Testis (tissue), 3 donors: ENCODE results near the gene TUT7. TPM values are rescaled to one million over a fixed set of nuclear protein-coding genes. Genes with fewer than 3 reads are reported as not detected.
"Not testable (repeated sequence)": the region's sequence is repeated elsewhere in the genome, so short reads cannot be mapped to it uniquely, and the experiment has no call there.

Experiments
- DNase-seq: peaks from one replicate; pipeline ENCODE4 v3.0.0-alpha.2; 2019
- H3K27ac ChIP-seq, 2 donors: fragments of 200-600 bp; sonication (generic); one replicate each; pipeline ENCODE4 v1.5.1; 2019
- H3K27me3 ChIP-seq: fragments of 200-600 bp; sonication (generic); one replicate; pipeline ENCODE4 v1.5.1; 2019
- H3K36me3 ChIP-seq: fragments of 200-600 bp; sonication (generic); one replicate; pipeline ENCODE4 v1.5.1; 2017; ENCODE audit warnings: low read depth; ENCODE audit errors: missing control alignments
- H3K4me1 ChIP-seq: fragments of 200-600 bp; sonication (generic); one replicate; pipeline ENCODE4 v1.5.1; 2019
- H3K4me3 ChIP-seq, 2 donors: fragments of 200-600 bp; sonication (generic); one replicate each; pipeline ENCODE4 v1.5.1; 2017 to 2019
- H3K9me3 ChIP-seq: fragments of 200-600 bp; sonication (generic); one replicate; pipeline ENCODE4 v1.5.1; 2017
- POLR2A ChIP-seq: fragments of 450-650 bp; IDR thresholded peaks from one replicate; pipeline ENCODE4 v1.6.1; 2017; ENCODE audit warnings: antibody characterized with exemption, mild to moderate bottlenecking, moderate library complexity
- WGBS, 2 donors: methylation state at CpG; one replicate each; pipeline ENCODE4 v1.1.5; 2018; 5-methylcytosine and 5-hydroxymethylcytosine counted together
- intact Hi-C: fragments of 100-400 bp; cut with DNase I; formaldehyde crosslinking; loops from one replicate; pipeline ENCODE4 v1.15.1; 2023; ENCODE audit warnings: low total_unique reads
- polyA plus RNA-seq: library from polyadenylated mRNA; stranded (reverse); fragments of 350-450 nt; fragmentation: Illumina TruSeq; extraction: RNeasy Lipid Tissue Mini Kit (QIAGEN cat#74804); gene quantifications from one replicate; pipeline ENCODE4 v1.2.3, GENCODE V29; 2014; ENCODE audit warnings: low read depth, low replicate concordance; ENCODE audit not compliant: insufficient read depth
- total RNA-seq, 2 donors: library from RNA; depleted of rRNA; stranded (reverse); fragments of >200 nt; gene quantifications; one replicate each; pipeline ENCODE4 v1.2.3, GENCODE V29; 2016
- TF ChIP-seq, protein P1 (sequence below), 3 experiments: fragments of 450-650 bp in 2 of 3; fragments of 200-600 bp in 1 of 3; sonication (generic) in 1 of 3; IDR thresholded peaks; one replicate each; pipeline ENCODE4 v1.5.1; 2016 to 2019; ENCODE audit warnings: antibody characterized with exemption in 3 of 3, mild to moderate bottlenecking in 2 of 3, moderate library complexity in 1 of 3

The TUT7 gene
- total and polyA plus RNA-seq, 3 donors from 2014 or later: 18.7 to 53.4 (median 40.0) TPM

DNA sequence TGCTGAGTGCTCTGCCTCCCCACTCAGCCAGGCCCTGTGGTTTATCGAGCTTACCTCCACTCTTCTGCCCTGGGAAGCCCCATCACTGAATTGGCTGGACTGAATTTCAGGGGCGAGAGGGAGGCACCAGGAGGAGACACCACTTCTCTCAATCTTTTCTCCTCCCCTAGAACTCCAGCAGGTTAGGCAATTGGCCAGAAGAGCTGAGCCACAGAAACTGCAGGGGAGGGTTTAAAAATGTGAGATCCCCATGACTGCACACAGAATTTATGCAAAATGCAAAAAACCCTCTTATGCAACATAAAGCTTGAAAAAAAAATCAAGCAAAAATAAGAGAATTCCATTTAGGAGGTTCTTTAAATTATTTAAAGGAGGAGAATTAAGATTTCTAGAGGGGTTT is 29.9 kb downstream of the TUT7 start:
- Histone ChIP-seq H3K9me3 (no peaks in the 10 kb centered on the region), H3K4me1 (no peaks in the 10 kb centered on the region), H3K27me3 (no peaks in the 10 kb centered on the region), H3K36me3 (no peaks in the 10 kb centered on the region), H3K27ac (no peak overlapping the region), H3K4me3 (no peak overlapping the region)
- TF ChIP-seq, protein P1, sequence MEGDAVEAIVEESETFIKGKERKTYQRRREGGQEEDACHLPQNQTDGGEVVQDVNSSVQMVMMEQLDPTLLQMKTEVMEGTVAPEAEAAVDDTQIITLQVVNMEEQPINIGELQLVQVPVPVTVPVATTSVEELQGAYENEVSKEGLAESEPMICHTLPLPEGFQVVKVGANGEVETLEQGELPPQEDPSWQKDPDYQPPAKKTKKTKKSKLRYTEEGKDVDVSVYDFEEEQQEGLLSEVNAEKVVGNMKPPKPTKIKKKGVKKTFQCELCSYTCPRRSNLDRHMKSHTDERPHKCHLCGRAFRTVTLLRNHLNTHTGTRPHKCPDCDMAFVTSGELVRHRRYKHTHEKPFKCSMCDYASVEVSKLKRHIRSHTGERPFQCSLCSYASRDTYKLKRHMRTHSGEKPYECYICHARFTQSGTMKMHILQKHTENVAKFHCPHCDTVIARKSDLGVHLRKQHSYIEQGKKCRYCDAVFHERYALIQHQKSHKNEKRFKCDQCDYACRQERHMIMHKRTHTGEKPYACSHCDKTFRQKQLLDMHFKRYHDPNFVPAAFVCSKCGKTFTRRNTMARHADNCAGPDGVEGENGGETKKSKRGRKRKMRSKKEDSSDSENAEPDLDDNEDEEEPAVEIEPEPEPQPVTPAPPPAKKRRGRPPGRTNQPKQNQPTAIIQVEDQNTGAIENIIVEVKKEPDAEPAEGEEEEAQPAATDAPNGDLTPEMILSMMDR (IDR thresholded peaks at IDR 0.05): no peak
- TF ChIP-seq POLR2A: no peak
- no peak for DNase-seq
- 76 to 87% methylated on average over 2 of the region's 2 CpGs for WGBS, 2 donors
- intact Hi-C loops: no loop called here

DNA sequence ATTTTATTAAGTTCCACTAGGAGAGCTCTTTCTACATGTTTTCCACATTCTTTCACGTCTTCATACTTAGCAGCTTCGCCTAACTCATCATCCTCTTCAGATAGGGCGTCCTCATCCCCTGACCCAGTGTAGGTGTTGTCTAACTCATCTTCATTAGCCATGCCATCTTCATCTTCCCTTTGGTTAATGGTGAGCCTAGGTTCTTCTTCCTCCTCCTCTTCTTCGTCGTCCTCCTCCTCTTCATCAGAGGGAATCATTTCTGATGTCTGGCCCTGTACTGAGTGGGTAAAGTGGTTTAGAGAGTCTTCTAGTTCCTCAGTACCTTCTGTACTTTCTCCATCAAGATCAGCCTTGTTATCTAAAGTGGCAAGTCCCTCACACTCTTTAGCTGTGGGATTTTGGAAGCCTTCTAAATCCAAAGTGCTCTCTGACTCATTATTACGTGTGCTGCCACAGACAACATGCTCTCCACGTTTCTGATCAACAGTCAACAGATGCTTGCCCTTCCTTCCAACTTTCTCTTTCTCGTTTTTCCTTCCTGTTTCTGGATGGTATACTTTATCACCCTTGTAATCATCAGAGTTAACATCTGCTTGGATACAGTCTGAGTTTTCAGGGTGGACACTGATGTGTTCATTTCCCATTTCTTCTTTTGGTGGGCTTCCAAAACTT is 31.1 kb downstream of the TUT7 start:
- DNase-seq: no peak
- no peaks in the 10 kb centered on the region for H3K36me3 ChIP-seq
- H3K4me1 ChIP-seq: no peaks in the 10 kb centered on the region
- TF ChIP-seq, protein P1 (IDR thresholded peaks at IDR 0.05): no peak
- TF ChIP-seq POLR2A: no peak
- H3K9me3 ChIP-seq: no peaks in the 10 kb centered on the region
- no peak overlapping the region for H3K4me3 ChIP-seq
- H3K27me3 ChIP-seq: no peaks in the 10 kb centered on the region
- 82 to 86% methylated on average over 8 of the region's 8 CpGs for WGBS, 2 donors
- intact Hi-C loops: no loop called here
- H3K27ac ChIP-seq: no peak overlapping the region

DNA sequence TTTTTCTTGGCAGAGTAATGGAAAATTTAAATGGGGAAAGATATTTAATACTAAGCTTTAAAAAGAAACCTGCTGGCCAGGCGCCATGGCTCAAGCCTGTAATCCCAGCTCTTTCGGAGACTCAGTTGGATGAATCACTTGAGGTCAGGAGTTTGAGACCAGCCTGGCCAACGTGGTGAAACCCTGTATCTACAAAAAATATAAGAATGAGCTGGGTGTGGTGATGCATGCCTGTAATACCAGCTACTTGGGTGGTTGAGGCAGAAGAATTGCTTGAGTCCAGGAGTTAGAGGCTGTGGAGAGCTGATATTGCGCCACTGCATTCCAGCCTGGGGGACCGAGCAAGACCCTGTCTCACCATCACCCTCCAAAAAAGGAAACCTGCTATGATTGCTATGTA is 32.8 kb downstream of the TUT7 start:
- intact Hi-C loops: no loop called here
- TF ChIP-seq POLR2A: no peak
- TF ChIP-seq, protein P1 (IDR thresholded peaks at IDR 0.05): no peak
- H3K4me3 ChIP-seq: no peak overlapping the region
- H3K36me3 ChIP-seq: no peaks in the 10 kb centered on the region
- no peak overlapping the region for H3K27ac ChIP-seq
- DNase-seq: no peak
- H3K9me3 ChIP-seq: no peaks in the 10 kb centered on the region
- H3K27me3 ChIP-seq: no peaks in the 10 kb centered on the region
- H3K4me1 ChIP-seq: no peaks in the 10 kb centered on the region
- WGBS, 2 donors: 83 to 86% methylated on average over 5 of the region's 5 CpGs

DNA sequence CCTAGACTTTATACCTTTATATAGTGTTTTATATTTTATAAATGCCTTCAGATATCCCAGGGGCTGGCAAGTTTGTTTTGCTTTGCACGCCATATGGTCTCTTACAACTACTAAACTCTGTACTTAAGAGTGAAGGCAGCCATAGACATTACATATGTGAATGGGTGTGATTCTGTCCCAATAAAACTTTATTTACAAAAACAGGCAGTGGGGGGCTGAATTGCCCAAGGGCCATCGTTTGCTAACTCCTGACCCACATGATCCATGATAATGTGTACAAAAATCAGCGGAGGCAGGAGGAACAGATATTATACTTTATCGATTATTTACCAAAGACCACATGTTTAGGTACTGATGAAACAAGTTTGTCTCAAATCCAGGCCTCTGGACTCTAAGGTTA is 36.0 kb downstream of the TUT7 start:
- intact Hi-C loops: no loop called here
- H3K27ac ChIP-seq: no peak overlapping the region
- no peaks in the 10 kb centered on the region for H3K36me3 ChIP-seq
- no peak overlapping the region for H3K4me3 ChIP-seq
- WGBS, 2 donors: 86 to 96% methylated on average over 4 of the region's 4 CpGs
- no peaks in the 10 kb centered on the region for H3K4me1 ChIP-seq
- DNase-seq: no peak
- no peak for TF ChIP-seq POLR2A
- TF ChIP-seq, protein P1 (IDR thresholded peaks at IDR 0.05): no peak
- H3K9me3 ChIP-seq: no peaks in the 10 kb centered on the region
- no peaks in the 10 kb centered on the region for H3K27me3 ChIP-seq

DNA sequence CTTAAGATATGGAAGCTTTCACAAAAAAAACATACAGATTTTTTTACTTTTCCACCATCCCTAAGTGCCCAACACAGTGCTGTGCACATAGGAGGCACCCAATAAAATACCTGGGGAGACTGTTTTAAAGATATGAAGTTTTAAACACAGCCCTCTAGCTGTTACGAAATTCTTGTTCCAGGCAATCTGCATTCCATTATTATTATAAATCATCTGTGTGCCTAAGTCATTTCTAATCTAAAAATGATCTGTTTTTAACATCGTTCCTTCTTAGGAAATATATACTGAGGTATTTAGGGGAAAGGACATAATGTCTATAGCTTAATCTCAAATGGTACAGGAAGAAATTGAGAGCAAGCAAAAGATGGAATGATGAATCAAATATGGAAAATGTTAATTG is 39.1 kb downstream of the TUT7 start:
- no peaks in the 10 kb centered on the region for H3K36me3 ChIP-seq
- no peak overlapping the region for H3K27ac ChIP-seq
- H3K27me3 ChIP-seq: no peaks in the 10 kb centered on the region
- DNase-seq: no peak
- intact Hi-C loops: no loop called here
- H3K4me1 ChIP-seq: no peaks in the 10 kb centered on the region
- TF ChIP-seq, protein P1 (IDR thresholded peaks at IDR 0.05): no peak
- no peak for TF ChIP-seq POLR2A
- H3K9me3 ChIP-seq: no peaks in the 10 kb centered on the region
- H3K4me3 ChIP-seq: no peak overlapping the region
- WGBS, 2 donors: 36 to 76% methylated on average over 2 of the region's 2 CpGs

DNA sequence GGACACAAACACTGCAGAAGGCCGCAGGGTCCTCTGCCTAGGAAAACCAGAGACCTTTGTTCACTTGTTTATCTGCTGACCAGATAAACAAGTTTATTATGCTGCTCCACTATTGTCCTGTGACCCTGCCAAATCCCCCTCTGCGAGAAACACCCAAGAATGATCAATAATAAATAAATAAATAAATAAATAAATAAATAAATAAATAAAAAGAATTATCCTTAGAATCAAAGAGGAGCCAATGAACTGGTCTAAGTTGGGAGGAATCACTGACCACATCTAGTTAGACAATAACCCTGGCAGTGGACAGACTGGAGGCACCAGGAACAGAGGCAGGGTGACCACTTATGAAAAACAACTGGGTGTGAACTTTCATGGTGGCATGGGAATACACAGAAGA is 41.3 kb downstream of the TUT7 start:
- H3K27ac ChIP-seq, H3K9me3 ChIP-seq, H3K36me3 ChIP-seq, H3K4me1 ChIP-seq, H3K4me3 ChIP-seq, H3K27me3 ChIP-seq, intact Hi-C loops, DNase-seq: not testable (repeated sequence)
- WGBS, 2 donors: 92% methylated on average over 2 of the region's 2 CpGs
